GM21526 (cell line): ENCODE results near the gene SRRM3.
A peak's percentile ranks its signal among the peaks of the same experiment; 100 is the strongest.
"Not testable (repeated sequence)": the region's sequence is repeated elsewhere in the genome, so short reads cannot be mapped to it uniquely, and the experiment has no call there.

ENCODE experiments used
- ATAC-seq: cut with Tn5 transposase; IDR thresholded peaks from one replicate; pipeline ENCODE4 v1.9.1; 2021; ENCODE audit warnings: moderate library complexity; ENCODE audit not compliant: unreplicated experiment, low FRiP score

SRRM3 gene

GRCh38 chr7:76285604-76286374, 84.1 kb downstream of the SRRM3 start:
- ATAC-seq: no peak

GRCh38 chr7:76286842-76287403, 85.2 kb downstream of the SRRM3 start:
- ATAC-seq: no peak

- not testable (repeated sequence) for ATAC-seq
Observed at GRCh38 chr7:76290847-76291350, 89.2 kb downstream of the SRRM3 start.

- ATAC-seq: peak; percentile 69
Observed at GRCh38 chr7:76291351-76292212, 89.9 kb downstream of the SRRM3 start.

GRCh38 chr7:76292213-76292573, 90.5 kb downstream of the SRRM3 start:
- ATAC-seq: no peak

GRCh38 chr7:76292911-76293310, 91.2 kb downstream of the SRRM3 start:
- ATAC-seq: not testable (repeated sequence)

- ATAC-seq: no peak
Observed at GRCh38 chr7:76293407-76293901, 91.8 kb downstream of the SRRM3 start.

- no peak for ATAC-seq
Observed at GRCh38 chr7:76294344-76295024, 92.8 kb downstream of the SRRM3 start.

- no peak for ATAC-seq
Observed at GRCh38 chr7:76296743-76297740, 95.3 kb downstream of the SRRM3 start.

- no peak for ATAC-seq
Observed at GRCh38 chr7:76300166-76300731, 98.6 kb downstream of the SRRM3 start.

- ATAC-seq: no peak
Observed at GRCh38 chr7:76301000-76301399, 99.3 kb downstream of the SRRM3 start.

GRCh38 chr7:76302347-76303201, 100.9 kb downstream of the SRRM3 start, which contains the start of gene HSPB1:
Gene HSPB1, plus strand, starts transcription at chr7:76302673. Its CDS starts 40 bp downstream, at chr7:76302713.
- peak; percentile 48 for ATAC-seq

- ATAC-seq: no peak
Observed at GRCh38 chr7:76303202-76304147, 101.8 kb downstream of the SRRM3 start.

GRCh38 chr7:76304888-76305375, 103.2 kb downstream of the SRRM3 start:
- no peak for ATAC-seq

- ATAC-seq: not testable (repeated sequence)
Observed at GRCh38 chr7:76308874-76309273, 107.2 kb downstream of the SRRM3 start.

- not testable (repeated sequence) for ATAC-seq
Observed at GRCh38 chr7:76309341-76310101, 107.8 kb downstream of the SRRM3 start.
